HFFc6 (cell line): ENCODE results near the gene NEB. TPM values are rescaled to one million over a fixed set of nuclear protein-coding genes. Genes with fewer than 3 reads are reported as not detected.

Experiments
- DNase-seq: peaks from one replicate; pipeline ENCODE4 v3.0.0-alpha.2; 2018
- H3K27ac Mint-ChIP-seq: 2 replicates; pipeline ENCODE4 v1.8.0; 2020; ENCODE audit warnings: mild to moderate bottlenecking, mixed read lengths
- H3K27me3 Mint-ChIP-seq: 2 replicates; pipeline ENCODE4 v1.8.0; 2021; ENCODE audit warnings: mild to moderate bottlenecking, moderate library complexity, mixed read lengths; ENCODE audit not compliant: insufficient read depth
- H3K36me3 Mint-ChIP-seq: 2 replicates; pipeline ENCODE4 v1.8.0; 2021; ENCODE audit warnings: low read depth, mixed read lengths
- H3K4me1 Mint-ChIP-seq: 2 replicates; pipeline ENCODE4 v1.8.0; 2020; ENCODE audit warnings: low read depth, mixed read lengths
- H3K4me3 Mint-ChIP-seq: 2 replicates; pipeline ENCODE4 v1.8.0; 2020; ENCODE audit warnings: mild to moderate bottlenecking, moderate library complexity, mixed read lengths
- H3K9me3 Mint-ChIP-seq: 2 replicates; pipeline ENCODE4 v1.8.0; 2020; ENCODE audit warnings: mild to moderate bottlenecking, mixed read lengths
- total RNA-seq, 6 experiments: library from RNA; stranded (reverse); fragmentation: NEBNext Ultra II Directional; extraction: Animal tissue kit (Norgen Biotek cat#: 25700); gene quantifications; 2 replicates in 1 of 6; 3 replicates in 5 of 6; pipeline ENCODE4 v1.2.3, GENCODE V29; 2021
- TF ChIP-seq, protein P1 (sequence below): fragments of 200-600 bp; sonication (generic); IDR thresholded peaks from 2 replicates; pipeline ENCODE4 v1.5.0; 2021; ENCODE audit warnings: antibody characterized with exemption, mild to moderate bottlenecking

Gene NEB
- total RNA-seq, 6 experiments from 2014 or later, result under 0.01 TPM; not detected in 5

DNA sequence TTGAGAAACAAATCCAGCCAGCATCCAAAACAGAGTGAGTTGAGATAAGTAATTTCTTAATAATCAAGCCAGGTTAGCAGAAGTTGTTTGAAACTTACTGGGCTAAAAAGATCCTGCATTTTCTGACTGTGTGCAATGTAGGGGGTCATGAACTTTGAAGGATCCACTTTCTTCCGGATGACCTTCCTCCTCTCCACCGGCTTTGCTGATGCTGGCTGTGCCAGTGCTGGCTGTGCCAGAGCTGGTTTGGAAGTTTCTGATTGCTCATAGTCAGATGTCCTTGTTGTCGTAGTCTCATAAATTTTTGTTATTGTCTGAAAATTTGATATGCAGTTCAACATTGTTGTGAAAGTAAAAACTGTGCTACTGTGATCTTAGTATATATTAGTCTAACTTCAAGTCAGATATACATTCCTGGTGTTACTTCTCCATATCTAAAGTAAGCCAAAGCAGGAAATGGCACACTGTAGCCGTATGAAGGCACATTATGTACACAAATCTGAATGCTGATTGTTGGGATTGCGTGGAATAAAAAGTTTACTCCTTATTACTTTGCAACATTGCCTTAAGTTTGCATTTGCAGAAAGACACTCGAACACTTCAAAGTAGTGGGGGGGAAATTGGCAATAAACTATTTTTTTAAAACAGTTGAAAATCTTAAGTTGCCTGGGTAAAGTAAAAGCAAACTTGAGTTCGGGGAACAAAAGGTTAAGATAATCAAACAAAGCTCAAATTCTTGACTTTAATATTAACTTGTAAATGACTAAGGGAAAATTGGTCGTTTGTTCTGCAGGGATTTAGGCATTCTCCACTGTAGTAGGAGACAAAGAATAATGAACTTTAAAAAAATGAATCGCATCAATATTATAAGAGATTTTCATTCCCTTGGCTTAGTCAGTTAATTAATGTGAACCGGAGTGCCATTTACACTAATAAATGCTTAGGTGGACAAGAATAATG, 6.4 kb downstream of the NEB start:
- no peak overlapping the region for H3K27ac Mint-ChIP-seq
- H3K9me3 Mint-ChIP-seq, result no peaks in the 10 kb centered on the region
- no peak for DNase-seq
- TF ChIP-seq, protein P1, sequence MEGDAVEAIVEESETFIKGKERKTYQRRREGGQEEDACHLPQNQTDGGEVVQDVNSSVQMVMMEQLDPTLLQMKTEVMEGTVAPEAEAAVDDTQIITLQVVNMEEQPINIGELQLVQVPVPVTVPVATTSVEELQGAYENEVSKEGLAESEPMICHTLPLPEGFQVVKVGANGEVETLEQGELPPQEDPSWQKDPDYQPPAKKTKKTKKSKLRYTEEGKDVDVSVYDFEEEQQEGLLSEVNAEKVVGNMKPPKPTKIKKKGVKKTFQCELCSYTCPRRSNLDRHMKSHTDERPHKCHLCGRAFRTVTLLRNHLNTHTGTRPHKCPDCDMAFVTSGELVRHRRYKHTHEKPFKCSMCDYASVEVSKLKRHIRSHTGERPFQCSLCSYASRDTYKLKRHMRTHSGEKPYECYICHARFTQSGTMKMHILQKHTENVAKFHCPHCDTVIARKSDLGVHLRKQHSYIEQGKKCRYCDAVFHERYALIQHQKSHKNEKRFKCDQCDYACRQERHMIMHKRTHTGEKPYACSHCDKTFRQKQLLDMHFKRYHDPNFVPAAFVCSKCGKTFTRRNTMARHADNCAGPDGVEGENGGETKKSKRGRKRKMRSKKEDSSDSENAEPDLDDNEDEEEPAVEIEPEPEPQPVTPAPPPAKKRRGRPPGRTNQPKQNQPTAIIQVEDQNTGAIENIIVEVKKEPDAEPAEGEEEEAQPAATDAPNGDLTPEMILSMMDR, result no peak
- H3K4me1 Mint-ChIP-seq, result peaks cover 4% of the 10 kb centered on the region; the same call in 1 of the 2 replicates
- H3K36me3 Mint-ChIP-seq, result no peaks in the 10 kb centered on the region
- H3K27me3 Mint-ChIP-seq, result peaks cover 7% of the 10 kb centered on the region; the same call in 1 of the 2 replicates
- no peak overlapping the region for H3K4me3 Mint-ChIP-seq

DNA sequence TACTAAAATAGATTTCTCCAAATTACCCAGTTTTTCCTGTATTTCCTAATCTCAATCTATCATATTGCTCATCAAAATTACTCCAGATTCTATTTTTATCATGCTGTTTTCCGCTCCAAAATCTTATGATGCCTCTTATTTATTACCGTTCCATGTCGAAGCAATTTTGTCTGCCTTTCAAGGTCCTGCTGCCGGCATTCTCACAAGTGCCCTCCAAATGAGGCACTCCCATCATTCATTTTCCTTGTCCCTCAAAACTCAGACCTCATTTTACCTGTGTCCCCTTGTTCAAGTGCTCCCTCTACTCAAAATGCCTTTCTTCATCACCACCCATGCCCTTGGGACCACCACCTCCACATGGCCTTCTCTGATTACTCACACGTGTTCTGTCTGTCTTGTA, 13.1 kb downstream of the NEB start:
- Mint-ChIP-seq H3K27ac (no peak overlapping the region), H3K36me3 (no peaks in the 10 kb centered on the region), H3K4me1 (peaks cover 12% of the 10 kb centered on the region; the same call in 1 of the 2 replicates), H3K9me3 (no peaks in the 10 kb centered on the region), H3K27me3 (no peaks in the 10 kb centered on the region; the same call in 1 of the 2 replicates), H3K4me3 (no peak overlapping the region)
- TF ChIP-seq, protein P1, result no peak
- no peak for DNase-seq

DNA sequence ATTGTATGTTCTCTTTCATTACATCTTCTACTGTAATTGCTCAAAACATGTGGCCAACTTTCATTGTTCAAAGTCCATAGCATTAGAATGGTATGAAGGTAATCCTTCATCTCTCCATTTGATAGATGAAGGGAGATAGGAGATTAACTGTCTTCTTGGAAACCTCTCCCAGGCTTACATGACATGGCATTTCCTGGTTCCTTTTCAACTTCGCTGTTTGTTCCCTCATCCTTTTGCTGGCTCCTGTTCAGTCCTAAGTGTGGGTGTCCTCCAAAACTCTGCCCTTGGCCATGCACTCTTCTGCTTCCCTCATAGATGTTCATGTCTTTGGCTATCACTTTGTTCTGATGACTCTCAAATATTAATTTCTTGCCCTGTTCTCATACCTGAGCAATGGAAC, 13.8 kb downstream of the NEB start:
- no peak overlapping the region for H3K4me3 Mint-ChIP-seq
- H3K9me3 Mint-ChIP-seq, result no peaks in the 10 kb centered on the region
- no peaks in the 10 kb centered on the region; the same call in 1 of the 2 replicates for H3K27me3 Mint-ChIP-seq
- no peak overlapping the region for H3K27ac Mint-ChIP-seq
- H3K36me3 Mint-ChIP-seq, result no peaks in the 10 kb centered on the region
- no peak for DNase-seq
- peaks cover 12% of the 10 kb centered on the region; the same call in 1 of the 2 replicates for H3K4me1 Mint-ChIP-seq
- TF ChIP-seq, protein P1, result no peak

DNA sequence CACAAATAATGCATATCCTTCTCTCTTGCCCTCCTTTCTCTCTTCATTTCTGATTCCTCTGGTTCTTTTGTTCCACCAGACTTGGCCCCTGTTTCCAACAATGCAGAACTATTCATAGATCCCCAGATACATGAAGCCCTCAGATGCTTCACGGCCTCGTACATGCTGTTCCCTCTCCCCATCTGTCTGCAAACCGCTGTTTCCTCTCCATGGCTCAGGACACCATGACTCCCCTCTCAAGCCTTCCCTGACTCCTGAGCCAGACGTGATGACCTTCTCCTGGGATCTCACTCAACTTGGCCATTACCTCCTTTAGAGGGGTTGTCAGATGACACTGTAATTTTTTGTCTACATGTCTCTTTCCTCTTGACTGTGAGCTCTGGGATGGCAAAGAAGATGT, 15.5 kb downstream of the NEB start:
- H3K4me1 Mint-ChIP-seq, result peaks cover 12% of the 10 kb centered on the region; the same call in 1 of the 2 replicates
- H3K4me3 Mint-ChIP-seq, result no peak overlapping the region
- TF ChIP-seq, protein P1, result no peak
- no peak overlapping the region for H3K27ac Mint-ChIP-seq
- H3K36me3 Mint-ChIP-seq, result no peaks in the 10 kb centered on the region
- no peaks in the 10 kb centered on the region; the same call in 1 of the 2 replicates for H3K27me3 Mint-ChIP-seq
- DNase-seq, result no peak
- H3K9me3 Mint-ChIP-seq, result no peaks in the 10 kb centered on the region

DNA sequence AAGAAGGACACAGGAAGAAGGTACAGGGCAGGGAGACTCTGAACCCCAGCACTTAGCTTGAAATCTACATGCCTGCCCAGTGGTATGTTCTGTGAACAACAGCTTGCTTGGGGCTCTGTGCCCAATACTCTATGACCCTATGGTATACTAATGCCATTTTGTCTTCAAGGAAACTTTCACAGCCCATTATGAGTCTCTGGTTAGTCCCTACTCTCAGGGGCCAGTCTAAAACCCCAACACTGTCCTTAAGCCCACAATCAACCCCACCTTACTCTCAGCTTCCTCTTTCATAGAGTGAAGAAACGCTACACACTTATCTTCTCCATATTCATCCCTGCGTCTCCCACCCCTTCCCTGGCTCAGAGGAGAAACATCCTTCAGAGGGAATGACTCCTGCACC, 16.0 kb downstream of the NEB start:
- peaks cover 2% of the 10 kb centered on the region; the same call in 1 of the 2 replicates for H3K27me3 Mint-ChIP-seq
- H3K36me3 Mint-ChIP-seq, result no peaks in the 10 kb centered on the region
- H3K9me3 Mint-ChIP-seq, result no peaks in the 10 kb centered on the region
- TF ChIP-seq, protein P1, result no peak
- peaks cover 12% of the 10 kb centered on the region; the same call in 1 of the 2 replicates for H3K4me1 Mint-ChIP-seq
- no peak overlapping the region for H3K27ac Mint-ChIP-seq
- DNase-seq, result no peak
- H3K4me3 Mint-ChIP-seq, result no peak overlapping the region
